Endodermal cell (in vitro differentiated cells): Measurements from ENCODE around the gene MOGAT1. TPM values are rescaled to one million over a fixed set of nuclear protein-coding genes. Genes with fewer than 3 reads are reported as not detected.
A peak's percentile ranks its signal among the peaks of the same experiment; 100 is the strongest.

Experiments
- DNase-seq: peaks from one replicate; pipeline ENCODE4 v3.0.0-alpha.2; 2017
- H3K27ac ChIP-seq: 2 replicates; pipeline ENCODE4 v1.5.1; 2013; ENCODE audit warnings: mild to moderate bottlenecking, low read depth, low read length, moderate library complexity
- H3K27me3 ChIP-seq: 2 replicates; pipeline ENCODE4 v1.6.1; 2013; ENCODE audit warnings: mild to moderate bottlenecking, low read length, moderate library complexity; ENCODE audit not compliant: insufficient read depth, control insufficient read depth, poor library complexity, severe bottlenecking
- H3K36me3 ChIP-seq: 2 replicates; pipeline ENCODE4 v1.7.0; 2013; ENCODE audit warnings: mild to moderate bottlenecking, low read length, moderate library complexity; ENCODE audit not compliant: control insufficient read depth, insufficient read depth
- H3K4me1 ChIP-seq: one replicate; pipeline ENCODE4 v1.7.0; 2013; ENCODE audit warnings: low read length; ENCODE audit not compliant: control insufficient read depth, insufficient read depth
- H3K4me3 ChIP-seq: 2 replicates; pipeline ENCODE4 v1.5.1; 2013; ENCODE audit warnings: mild to moderate bottlenecking, low read length, moderate library complexity
- H3K9ac ChIP-seq: 2 replicates; pipeline ENCODE4 v1.6.1; 2013; ENCODE audit warnings: mild to moderate bottlenecking, low read length, moderate library complexity; ENCODE audit not compliant: poor library complexity, severe bottlenecking; ENCODE audit errors: extremely low read depth
- H3K9me3 ChIP-seq: 2 replicates; pipeline ENCODE4 v1.6.1; 2013; ENCODE audit warnings: mild to moderate bottlenecking, low read length, moderate library complexity; ENCODE audit not compliant: control insufficient read depth
- H3K27ac Mint-ChIP-seq: 2 replicates; pipeline ENCODE4 v1.8.0; 2020; ENCODE audit warnings: mixed read lengths
- H3K27me3 Mint-ChIP-seq: 2 replicates; pipeline ENCODE4 v1.8.0; 2021; ENCODE audit warnings: mild to moderate bottlenecking, mixed read lengths; ENCODE audit not compliant: insufficient read depth
- H3K36me3 Mint-ChIP-seq: 2 replicates; pipeline ENCODE4 v1.8.0; 2020; ENCODE audit warnings: low read depth, mixed read lengths
- H3K4me1 Mint-ChIP-seq: 2 replicates; pipeline ENCODE4 v1.8.0; 2020; ENCODE audit warnings: mixed read lengths
- H3K4me3 Mint-ChIP-seq: 2 replicates; pipeline ENCODE4 v1.8.0; 2020; ENCODE audit warnings: mild to moderate bottlenecking, moderate library complexity, mixed read lengths
- H3K9me3 Mint-ChIP-seq: 2 replicates; pipeline ENCODE4 v1.8.0; 2020; ENCODE audit warnings: mild to moderate bottlenecking, mixed read lengths
- WGBS, 2 experiments: methylation state at CpG; one replicate each; pipeline versions ENCODE4 v1.1.5 to v1.1.7; 2013; ENCODE audit warnings: missing lambda C conversion rate in 2 of 2, mixed read lengths in 1 of 2; ENCODE audit not compliant: insufficient coverage in 1 of 2, insufficient read length in 1 of 2; 5-methylcytosine and 5-hydroxymethylcytosine counted together
- total RNA-seq, 2 donors: library from RNA; stranded (reverse); fragmentation: NEBNext Ultra II Directional in 1 of 2; extraction: Animal tissue kit (Norgen Biotek cat#: 25700) in 1 of 2; gene quantifications; 2 replicates in 1 of 2; 3 replicates in 1 of 2; pipeline ENCODE4 v1.2.1, GENCODE V29; 2021
- TF ChIP-seq, protein P1 (sequence below): fragments of 200-600 bp; sonication (generic); conservative IDR thresholded peaks from 2 replicates; pipeline ENCODE4 v1.5.0; 2021; ENCODE audit warnings: antibody characterized with exemption, mild to moderate bottlenecking

The MOGAT1 gene
- total RNA-seq, 2 donors from 2014 or later: not detected

DNA sequence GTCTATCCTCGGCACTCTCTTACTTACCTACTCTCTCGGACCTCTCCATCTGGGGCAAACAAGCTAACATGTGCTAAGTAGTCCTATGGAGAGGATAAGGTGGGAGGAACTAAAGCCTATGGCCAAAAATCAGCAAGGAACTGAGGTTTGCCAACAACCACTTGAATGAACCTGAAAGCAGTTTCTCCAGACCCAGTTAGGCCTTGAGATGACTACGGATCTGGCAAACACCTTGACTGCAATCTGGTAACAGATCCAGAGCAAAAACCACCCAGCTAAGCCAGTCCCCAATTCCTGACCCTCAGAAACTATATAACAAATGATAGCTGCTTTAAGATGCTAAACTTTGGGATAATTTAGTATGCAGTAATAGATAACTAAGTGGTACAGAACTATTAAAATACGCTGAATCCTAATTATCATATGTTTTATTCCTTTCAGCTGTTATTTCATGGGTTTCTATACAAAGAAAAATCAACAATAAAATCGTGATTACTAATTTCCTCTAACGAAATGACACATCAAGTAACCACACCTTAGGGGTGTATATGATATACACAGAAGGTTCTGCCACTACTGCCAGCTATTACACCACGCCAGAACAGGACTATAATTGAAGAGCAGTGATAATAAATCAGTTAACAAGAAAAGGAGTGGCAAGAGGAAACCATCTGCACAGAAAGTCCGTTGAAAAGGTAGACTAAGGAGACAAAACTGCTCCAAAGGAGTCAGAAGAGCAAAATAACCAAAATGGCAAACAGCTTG is 18.8 kb upstream of the MOGAT1 start:
- no peaks in the 10 kb centered on the region for H3K36me3 Mint-ChIP-seq
- Histone ChIP-seq H3K36me3 (peaks cover 3% of the 10 kb centered on the region), H3K27ac (no peak overlapping the region), H3K9ac (no peak overlapping the region), H3K4me3 (no peak overlapping the region), H3K4me1 (no peaks in the 10 kb centered on the region), H3K9me3 (no peaks in the 10 kb centered on the region), H3K27me3 (no peaks in the 10 kb centered on the region)
- H3K27me3 Mint-ChIP-seq: no peaks in the 10 kb centered on the region
- H3K27ac Mint-ChIP-seq: no peak overlapping the region
- H3K9me3 Mint-ChIP-seq: no peaks in the 10 kb centered on the region
- TF ChIP-seq, protein P1, sequence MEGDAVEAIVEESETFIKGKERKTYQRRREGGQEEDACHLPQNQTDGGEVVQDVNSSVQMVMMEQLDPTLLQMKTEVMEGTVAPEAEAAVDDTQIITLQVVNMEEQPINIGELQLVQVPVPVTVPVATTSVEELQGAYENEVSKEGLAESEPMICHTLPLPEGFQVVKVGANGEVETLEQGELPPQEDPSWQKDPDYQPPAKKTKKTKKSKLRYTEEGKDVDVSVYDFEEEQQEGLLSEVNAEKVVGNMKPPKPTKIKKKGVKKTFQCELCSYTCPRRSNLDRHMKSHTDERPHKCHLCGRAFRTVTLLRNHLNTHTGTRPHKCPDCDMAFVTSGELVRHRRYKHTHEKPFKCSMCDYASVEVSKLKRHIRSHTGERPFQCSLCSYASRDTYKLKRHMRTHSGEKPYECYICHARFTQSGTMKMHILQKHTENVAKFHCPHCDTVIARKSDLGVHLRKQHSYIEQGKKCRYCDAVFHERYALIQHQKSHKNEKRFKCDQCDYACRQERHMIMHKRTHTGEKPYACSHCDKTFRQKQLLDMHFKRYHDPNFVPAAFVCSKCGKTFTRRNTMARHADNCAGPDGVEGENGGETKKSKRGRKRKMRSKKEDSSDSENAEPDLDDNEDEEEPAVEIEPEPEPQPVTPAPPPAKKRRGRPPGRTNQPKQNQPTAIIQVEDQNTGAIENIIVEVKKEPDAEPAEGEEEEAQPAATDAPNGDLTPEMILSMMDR: no peak
- 90 to 95% methylated on average over 6 to 8 of the region's 8 CpGs for WGBS, 2 experiments
- H3K4me3 Mint-ChIP-seq: no peak overlapping the region
- no peak for DNase-seq
- peaks cover 22% of the 10 kb centered on the region for H3K4me1 Mint-ChIP-seq

DNA sequence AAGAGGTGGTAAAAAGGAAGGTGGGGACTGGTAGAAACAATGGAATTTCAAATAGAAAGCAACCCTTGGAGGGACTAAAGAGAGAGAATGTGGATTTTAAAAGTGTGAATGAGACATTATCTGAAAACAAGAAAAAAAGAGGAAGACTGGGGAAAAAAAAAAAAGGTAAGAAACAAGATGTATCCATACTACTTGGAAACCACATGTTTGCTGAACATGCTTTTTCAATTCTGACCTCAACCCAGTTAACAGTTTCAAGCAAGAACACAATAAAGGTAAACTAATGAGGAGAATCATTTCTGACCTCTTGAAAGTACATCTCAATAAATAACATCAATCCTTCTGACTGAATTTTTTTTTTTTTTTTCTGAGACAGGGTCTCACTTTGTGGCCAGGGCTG is 18.2 kb upstream of the MOGAT1 start:
- H3K9ac ChIP-seq: no peak overlapping the region
- H3K27ac ChIP-seq: no peak overlapping the region
- peaks cover 3% of the 10 kb centered on the region for H3K36me3 ChIP-seq
- Mint-ChIP-seq H3K4me1 (peaks cover 22% of the 10 kb centered on the region), H3K36me3 (no peaks in the 10 kb centered on the region), H3K27ac (no peak overlapping the region), H3K4me3 (no peak overlapping the region), H3K9me3 (no peaks in the 10 kb centered on the region), H3K27me3 (no peaks in the 10 kb centered on the region)
- H3K4me3 ChIP-seq: no peak overlapping the region
- H3K9me3 ChIP-seq: no peaks in the 10 kb centered on the region
- no peaks in the 10 kb centered on the region for H3K27me3 ChIP-seq
- TF ChIP-seq, protein P1: no peak
- no peaks in the 10 kb centered on the region for H3K4me1 ChIP-seq
- DNase-seq: no peak

DNA sequence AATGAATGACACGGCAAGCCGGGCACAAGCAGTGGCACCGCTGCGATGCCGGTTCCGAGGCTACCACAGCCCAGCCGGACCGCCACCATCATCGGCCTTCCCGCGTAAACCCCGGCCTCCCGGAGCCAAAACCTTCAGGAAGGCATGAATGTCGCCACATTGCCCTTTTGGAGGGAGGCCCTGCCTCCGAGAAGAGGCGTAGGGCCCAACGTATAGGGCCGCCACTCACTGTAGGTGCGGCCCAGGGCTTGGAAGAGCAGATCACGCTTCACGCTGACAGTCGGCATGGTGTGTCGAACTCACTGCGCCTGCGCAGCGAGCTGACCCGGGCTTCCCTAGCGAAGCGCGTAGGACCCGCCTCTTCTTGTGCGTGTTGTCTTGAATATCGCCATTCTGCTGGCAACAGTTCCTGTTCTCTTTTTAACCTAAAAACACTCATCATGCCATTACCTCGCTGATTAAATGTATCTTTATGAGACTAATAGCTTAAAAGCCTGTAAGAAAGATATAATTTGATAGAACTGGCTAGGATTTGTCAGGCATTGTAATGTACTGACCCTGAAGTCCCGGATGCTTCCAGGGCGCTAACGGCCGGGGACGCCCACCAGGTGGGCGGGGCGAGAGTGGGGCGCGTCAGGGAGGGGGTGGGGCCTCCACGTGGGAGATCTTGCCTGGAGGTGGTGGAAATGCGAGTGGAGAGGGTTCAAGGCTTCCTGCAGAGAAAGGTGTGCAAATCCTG is 15.5 kb upstream of the MOGAT1 start, which contains the start of gene FARSB:
Gene FARSB (minus strand): TSS at position 306 of the 739 bp plus-strand sequence. CDS start 19 bp downstream, at position 287.
- peak within 1 kb of the TSS; percentile 99 for H3K4me3 ChIP-seq
- H3K27ac ChIP-seq: peak within 1 kb of the TSS; percentile 97
- Mint-ChIP-seq H3K36me3 (no peaks in the 10 kb centered on the region), H3K27ac (peak within 1 kb of the TSS; percentile 99), H3K9me3 (no peaks in the 10 kb centered on the region), H3K4me1 (peaks cover 22% of the 10 kb centered on the region), H3K27me3 (no peaks in the 10 kb centered on the region), H3K4me3 (peak within 1 kb of the TSS; percentile 93)
- H3K9ac ChIP-seq: peak within 1 kb of the TSS; percentile 92
- peak; percentile 96 for DNase-seq
- H3K4me1 ChIP-seq: no peaks in the 10 kb centered on the region
- TF ChIP-seq, protein P1: no peak
- H3K27me3 ChIP-seq: no peaks in the 10 kb centered on the region
- H3K36me3 ChIP-seq: no peaks in the 10 kb centered on the region
- H3K9me3 ChIP-seq: no peaks in the 10 kb centered on the region
- 0 to 1% methylated on average over 25 to 45 of the region's 45 CpGs for WGBS, 2 experiments
